Right ventricle myocardium inferior (tissue), 1 donor: ENCODE measurements around the gene PLEKHG1. TPM values are rescaled to one million over a fixed set of nuclear protein-coding genes. Genes with fewer than 3 reads are reported as not detected.

Source experiments
- ATAC-seq: fragments of 200-7000 bp; cut with Tn5 transposase; one replicate; pipeline ENCODE4 v1.9.1; 2020; ENCODE audit warnings: mild to moderate bottlenecking, moderate library complexity
- DNase-seq: peaks from one replicate; pipeline ENCODE4 v3.0.0; 2021; ENCODE audit errors: missing footprints
- intact Hi-C: fragments of 100-400 bp; cut with DNase I; formaldehyde crosslinking; loops from one replicate; pipeline ENCODE4 v1.11.0; 2022
- long read RNA-seq: library from polyadenylated mRNA; unstranded; transcript quantifications from one replicate; pipeline ENCODE4 v2.0.0, GENCODE V29; 2021
- total RNA-seq: library from RNA; stranded (reverse); fragmentation: NEBNext Ultra II Directional; extraction: Animal tissue kit (Norgen Biotek cat#: 25700); gene quantifications from one replicate; pipeline ENCODE4 v1.2.1, GENCODE V29; 2021
- donor health status: DM: no; HTN: yes; CAD: no; lungs with severe emphysema.

Gene PLEKHG1
- total RNA-seq: 10.2 TPM
- long read RNA-seq, partial matches to known transcripts: 1 of 3 reads
- long read RNA-seq, other reads (novel, unspliced or antisense): 2 of 3 reads

DNA sequence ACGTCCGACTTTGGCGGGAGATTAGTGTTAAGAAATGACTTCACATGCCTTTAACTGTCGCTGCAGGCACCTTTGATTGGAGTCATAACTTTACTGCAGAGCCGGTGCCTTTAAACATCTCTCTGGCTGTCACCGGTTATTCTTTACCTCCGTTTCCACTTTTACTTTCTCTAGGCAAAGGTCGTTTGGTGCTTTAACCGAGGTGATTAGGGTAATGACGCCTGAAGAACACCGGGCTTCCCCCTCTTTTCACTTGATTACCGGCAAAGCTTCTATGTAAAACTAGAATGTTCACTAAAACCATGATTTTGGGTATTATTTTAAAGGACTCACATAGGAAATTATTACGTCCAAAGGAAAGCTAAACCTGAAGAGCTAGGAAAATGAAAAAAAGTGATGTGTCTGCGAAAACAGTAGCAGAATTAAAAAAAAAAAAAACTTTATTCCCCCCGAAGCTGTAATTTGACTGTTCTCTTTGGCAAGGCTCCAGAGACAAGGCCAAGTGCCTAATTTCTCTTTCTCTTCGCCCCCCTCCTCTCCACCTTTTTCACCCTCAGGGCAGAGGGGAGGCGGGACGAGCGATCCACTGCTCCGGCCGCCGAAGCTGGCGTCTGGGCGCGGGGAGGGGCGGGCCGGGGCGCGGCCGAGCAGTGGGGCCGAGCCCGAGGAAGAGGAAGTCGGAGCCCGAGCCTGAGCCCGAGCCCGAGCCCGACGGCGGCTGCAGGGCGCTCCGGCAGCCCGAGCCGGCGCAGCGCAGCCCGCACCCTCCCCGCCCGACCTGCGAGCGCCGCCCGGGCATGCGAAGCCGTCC is at the start of gene PLEKHG1:
PLEKHG1 (plus strand) TSS at position 687 of the 811 bp plus-strand sequence. CDS start 133,797 bp downstream, outside the sequence.
- DNase-seq: peak; percentile 86
- ATAC-seq: peak; percentile 95
- intact Hi-C loops: loop anchor here (2.0 to 5.0 kb wide), 3 partner anchors 83 to 213 kb away; no protein-coding TSS in a partner anchor

DNA sequence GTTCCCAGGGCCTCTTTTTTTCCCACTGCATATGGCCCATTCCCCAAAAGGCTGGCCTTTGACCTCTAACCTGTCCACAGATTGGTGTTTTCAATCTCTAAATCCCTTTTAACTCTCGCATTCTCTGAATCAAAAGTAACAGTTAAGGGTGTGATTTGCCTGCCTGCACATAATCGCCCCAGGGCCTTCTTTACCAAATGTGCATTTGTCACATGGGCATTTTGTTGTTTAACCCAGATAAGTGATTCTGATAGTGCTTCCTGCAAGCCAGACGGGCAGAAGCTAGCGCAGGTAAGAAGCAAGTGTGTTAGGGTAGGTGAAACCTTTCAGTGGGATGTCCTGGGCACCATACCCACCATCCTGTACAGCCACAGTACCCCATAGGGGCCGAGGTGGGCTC is 49.4 kb upstream of the PLEKHG1 start:
- intact Hi-C loops: no loop called here
- ATAC-seq: no peak
- DNase-seq: no peak

DNA sequence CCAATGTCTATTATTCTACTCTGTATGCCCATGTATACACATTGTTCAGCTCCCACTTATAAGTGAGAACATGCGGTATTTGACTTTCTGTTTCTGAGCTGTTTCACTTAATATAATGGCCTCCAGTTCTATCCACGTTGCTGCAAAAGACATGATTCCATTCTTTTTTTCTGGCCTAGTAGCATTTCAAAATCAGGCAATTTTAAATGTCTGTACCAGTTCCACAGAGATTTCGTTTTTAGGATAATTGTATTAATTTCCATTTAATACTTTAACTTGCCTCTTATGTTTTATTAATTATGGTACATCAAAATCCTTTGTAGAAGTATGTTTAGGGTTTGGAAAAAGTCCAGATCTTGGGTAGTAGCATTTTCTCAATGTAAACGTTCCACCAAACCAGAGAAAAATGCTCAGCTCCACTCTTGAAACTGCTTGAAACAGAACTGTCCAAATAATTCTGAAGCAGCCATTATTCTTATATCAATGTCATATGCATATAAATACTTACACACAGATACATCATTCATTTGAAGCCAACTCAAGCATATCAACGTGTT is 42.6 kb upstream of the PLEKHG1 start:
- no peak for ATAC-seq
- intact Hi-C loops: no loop called here

DNA sequence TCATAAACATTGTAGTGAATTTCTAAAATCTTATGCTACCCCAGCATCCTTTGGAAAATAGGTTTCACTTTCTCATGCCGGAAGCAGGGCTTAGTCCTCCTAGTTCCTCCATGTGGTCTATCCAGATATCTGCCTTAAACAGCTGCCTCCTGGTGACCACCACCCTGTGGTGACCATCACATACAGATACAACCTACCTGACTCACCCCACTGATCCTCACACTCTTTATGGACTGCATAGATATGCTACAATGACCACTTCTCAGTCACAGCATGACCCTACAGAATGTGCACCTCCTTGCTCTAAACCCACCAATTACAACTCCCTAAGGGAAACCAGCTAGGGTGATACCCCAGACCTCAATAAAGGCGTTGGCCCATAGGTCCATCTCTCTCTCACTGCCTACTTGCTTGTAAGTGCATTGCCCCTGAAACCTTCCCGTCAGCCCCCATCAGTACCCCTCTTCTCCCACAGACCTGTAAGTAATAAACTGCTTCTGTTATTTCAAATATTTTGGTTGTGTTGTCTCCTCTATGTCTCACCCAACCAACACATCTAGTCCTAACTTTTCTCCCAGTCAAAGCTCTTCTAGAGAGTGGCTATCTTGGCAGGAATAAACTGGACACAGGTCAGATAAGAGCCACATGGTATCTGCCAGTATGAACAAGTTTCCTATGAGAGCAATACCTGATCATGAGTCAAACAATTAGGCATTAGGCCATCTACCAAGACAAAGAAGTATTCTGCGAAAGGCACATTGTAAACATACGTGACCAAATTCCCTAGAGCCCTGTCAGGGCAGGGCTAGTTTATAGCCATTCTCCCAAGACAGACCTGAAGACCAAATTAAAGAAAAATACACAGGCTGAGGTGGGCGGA is 39.4 kb upstream of the PLEKHG1 start:
- DNase-seq (no peak), ATAC-seq (no peak)
- intact Hi-C loops: loop anchor here (10.0 kb wide), 1 partner anchor 135 kb away; no protein-coding TSS in a partner anchor

More for the DNA sequence above, 42.6 kb upstream of the PLEKHG1 start:
- no peak for DNase-seq

DNA sequence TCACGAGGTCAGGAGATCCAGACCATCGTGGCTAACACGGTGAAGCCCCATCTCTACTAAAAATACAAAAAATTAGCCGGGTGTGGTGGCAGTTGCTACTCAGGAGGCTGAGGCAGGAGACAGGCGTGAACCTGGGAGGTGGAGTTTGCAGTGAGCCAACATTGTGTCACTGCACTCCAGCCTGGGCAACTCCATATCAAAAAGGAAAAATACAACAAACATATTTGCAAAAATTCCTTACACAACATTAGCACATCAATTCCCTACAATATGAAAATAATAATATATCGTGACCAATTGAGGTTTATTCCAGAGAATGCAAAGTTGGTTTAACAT is 38.8 kb upstream of the PLEKHG1 start:
- DNase-seq (no peak), ATAC-seq (no peak)
- intact Hi-C loops: loop anchor here (10.0 kb wide), 1 partner anchor 136 kb away; no protein-coding TSS in a partner anchor

DNA sequence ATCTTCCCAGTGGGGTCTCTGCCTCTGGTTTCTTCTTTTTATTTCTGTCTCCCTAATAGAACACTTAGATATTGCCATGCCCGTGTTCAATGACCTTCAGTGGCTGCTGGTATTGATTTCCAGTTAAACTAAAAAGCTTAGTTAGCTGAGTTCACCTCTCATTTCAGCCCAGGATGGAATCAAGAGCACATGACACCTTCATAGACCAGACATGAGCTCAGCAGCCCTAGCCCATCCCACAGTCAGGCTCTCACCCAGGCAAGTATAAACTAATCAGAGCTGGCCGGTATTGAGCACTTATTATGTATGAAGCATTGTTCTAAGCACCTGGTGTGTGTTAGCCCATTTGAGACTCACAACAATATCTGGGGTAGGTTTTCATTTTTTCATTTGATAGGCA is 33.7 kb upstream of the PLEKHG1 start:
- intact Hi-C loops: loop anchor here (10.0 kb wide), 1 partner anchor 141 kb away; no protein-coding TSS in a partner anchor
- ATAC-seq: no peak
- no peak for DNase-seq

DNA sequence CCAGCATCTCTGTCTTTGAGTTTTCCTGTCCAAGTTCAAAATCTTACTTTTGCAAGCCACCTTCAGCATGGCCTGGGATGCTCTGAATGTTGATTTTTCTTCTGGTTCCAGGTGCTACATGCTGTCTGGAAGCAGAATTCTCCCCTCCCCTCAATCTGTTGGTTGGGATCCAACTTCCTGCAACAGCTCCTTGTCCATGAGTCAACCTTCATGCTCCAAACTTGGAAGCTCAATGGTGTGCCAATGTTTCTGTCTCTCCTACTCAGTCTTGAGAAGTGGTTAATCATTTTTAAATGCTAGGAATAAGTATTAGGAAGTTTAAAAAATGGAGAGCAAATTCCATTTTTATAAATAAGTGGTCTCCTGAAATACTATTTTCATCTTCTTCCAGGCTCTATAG is 33.2 kb upstream of the PLEKHG1 start:
- DNase-seq (no peak), ATAC-seq (no peak)
- intact Hi-C loops: loop anchor here (10.0 kb wide), 1 partner anchor 142 kb away; no protein-coding TSS in a partner anchor

DNA sequence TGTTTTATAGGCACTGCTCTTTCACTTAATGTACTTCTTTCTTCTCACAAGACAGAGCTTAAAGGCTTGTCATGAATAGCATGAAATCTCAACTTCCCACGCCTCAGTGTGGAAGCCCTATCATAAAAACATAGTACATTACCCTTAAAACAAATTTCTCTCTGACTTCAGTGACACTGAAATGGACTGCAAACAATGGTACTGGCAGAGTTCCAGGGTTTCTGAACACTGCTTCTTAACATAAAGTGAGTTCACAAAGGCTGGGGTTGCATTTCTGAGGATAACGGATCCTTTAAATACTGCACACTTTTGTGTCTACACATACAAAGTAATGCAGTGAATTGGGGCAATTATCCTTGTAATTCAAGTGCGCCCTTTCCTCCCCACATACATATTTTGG is 32.3 kb upstream of the PLEKHG1 start:
- DNase-seq (no peak), ATAC-seq (no peak)
- intact Hi-C loops: loop anchor here (10.0 kb wide), 1 partner anchor 143 kb away; no protein-coding TSS in a partner anchor

DNA sequence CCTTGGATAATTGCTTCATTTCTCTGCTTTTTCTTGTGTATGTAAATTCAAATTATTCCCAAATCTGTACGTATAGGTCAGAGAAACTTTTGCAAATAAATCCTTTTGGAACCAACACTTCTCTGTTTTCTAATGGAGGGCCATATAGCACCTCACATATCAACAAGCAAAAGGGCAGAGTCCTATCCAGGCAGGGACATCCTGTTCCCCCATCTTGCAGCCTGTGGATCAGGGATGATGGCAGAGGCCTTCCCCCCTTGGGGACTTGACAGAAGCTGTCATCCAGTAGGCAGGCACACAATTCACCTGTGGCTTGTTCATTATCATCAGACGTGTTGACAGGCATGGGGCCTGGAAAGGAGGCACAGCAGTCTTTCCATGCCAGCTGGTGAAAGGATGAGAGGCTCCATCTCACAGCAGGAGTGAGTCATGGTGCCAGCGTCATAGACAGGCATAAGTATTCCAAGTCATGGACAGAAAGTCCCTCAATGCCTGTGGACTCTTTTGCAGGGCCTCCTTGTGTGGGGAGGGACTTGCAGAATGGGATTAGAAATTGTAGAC is 31.8 kb upstream of the PLEKHG1 start:
- DNase-seq (no peak), ATAC-seq (peak; percentile 93)

DNA sequence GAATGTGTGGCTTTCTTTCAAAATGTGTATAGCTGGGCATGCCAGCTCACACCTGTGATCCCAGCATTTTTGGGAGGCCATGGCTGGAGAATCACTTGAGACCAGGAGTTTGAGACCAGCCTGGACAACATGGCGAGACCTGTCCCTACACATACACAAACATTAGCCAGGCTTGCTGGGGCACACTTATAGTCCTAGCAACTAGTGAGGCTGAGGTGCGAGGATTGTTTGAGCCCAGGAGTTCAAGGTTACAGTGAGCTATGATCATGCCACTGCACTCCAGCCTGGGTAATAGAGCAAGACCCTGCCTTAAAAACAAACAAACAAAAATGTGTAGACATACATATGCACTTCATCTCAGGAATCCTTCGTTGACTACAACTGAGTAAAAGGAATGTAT is 31.1 kb upstream of the PLEKHG1 start:
- intact Hi-C loops: loop anchor here (10.0 kb wide), 1 partner anchor 144 kb away; no protein-coding TSS in a partner anchor
- no peak for ATAC-seq
- DNase-seq: no peak

More for the DNA sequence above, 31.8 kb upstream of the PLEKHG1 start:
- intact Hi-C loops: loop anchor here (10.0 kb wide), 1 partner anchor 143 kb away; no protein-coding TSS in a partner anchor

DNA sequence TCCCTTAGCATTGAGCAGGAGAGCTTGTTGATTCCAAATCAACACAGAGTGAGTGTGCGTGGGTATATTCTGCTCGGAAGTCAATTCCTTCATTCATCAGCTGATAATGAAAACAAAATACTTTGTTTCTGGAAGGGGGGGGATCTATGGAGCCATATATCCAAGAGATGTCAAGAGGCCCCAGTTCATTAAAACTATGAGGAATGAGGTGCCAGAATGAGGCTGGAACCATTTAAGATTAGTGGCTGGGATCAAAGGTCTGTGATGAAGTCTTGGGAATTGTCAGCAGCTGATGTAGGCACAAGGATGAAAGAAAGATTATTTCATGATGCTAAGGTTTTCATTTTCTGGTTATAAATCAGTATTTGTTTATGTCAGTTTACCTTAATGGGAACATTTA is 30.5 kb upstream of the PLEKHG1 start:
- intact Hi-C loops: loop anchor here (10.0 kb wide), 1 partner anchor 144 kb away; no protein-coding TSS in a partner anchor

DNA sequence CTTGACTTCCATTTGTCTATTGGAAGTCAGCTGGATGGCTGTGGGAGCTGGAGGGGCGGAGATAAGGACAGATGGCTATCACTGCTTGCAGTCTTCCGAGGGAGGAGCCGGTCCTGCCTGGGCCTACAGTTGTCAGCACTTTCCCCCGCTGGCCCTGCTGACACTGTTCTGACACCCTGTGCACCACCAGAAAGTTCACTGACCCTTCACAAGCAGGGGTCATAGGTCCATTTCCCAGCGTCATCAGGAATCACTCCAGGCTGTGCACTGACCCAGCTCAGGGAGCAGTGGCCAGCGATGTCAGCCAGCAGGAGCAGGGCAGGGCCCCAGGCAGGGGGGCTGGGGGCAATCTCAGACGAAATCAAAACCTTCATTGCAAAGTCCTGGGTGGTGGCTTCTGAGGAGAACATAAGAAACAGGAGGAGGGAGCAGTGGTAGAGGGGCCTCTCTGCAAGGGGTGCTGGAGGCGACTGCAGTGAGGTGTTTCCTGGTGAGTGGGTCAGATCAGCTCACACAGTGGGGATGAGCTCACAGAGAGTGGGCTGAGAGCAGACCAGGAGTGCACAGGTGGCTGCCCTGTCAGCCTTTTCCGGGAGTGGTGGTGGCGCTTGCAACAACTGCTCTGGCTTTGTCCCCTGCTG is 26.5 kb upstream of the PLEKHG1 start:
- intact Hi-C loops: no loop called here
- ATAC-seq: no peak

More for the DNA sequence above, 30.5 kb upstream of the PLEKHG1 start:
- ATAC-seq (no peak), DNase-seq (no peak)

DNA sequence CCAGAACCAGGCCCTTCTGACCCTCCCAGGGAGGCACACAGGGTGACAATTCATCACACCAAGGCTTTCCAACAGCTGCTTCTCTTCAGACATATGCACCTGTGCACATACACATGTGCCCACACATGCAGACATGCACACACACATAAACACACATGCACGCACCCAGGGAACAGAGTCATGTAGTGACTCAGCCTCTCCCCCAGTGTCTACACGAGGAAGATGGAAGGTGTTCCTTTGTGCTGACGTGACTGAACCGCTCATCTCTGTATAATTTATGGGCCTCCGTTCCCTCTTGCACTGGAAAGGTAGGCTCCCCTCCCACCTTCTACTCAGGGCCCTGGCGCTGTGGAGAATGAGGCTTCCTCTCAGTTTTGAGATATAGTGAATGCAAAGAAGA is 23.8 kb upstream of the PLEKHG1 start:
- intact Hi-C loops: no loop called here
- ATAC-seq (no peak), DNase-seq (no peak)

More for the DNA sequence above, 26.5 kb upstream of the PLEKHG1 start:
- DNase-seq: no peak

DNA sequence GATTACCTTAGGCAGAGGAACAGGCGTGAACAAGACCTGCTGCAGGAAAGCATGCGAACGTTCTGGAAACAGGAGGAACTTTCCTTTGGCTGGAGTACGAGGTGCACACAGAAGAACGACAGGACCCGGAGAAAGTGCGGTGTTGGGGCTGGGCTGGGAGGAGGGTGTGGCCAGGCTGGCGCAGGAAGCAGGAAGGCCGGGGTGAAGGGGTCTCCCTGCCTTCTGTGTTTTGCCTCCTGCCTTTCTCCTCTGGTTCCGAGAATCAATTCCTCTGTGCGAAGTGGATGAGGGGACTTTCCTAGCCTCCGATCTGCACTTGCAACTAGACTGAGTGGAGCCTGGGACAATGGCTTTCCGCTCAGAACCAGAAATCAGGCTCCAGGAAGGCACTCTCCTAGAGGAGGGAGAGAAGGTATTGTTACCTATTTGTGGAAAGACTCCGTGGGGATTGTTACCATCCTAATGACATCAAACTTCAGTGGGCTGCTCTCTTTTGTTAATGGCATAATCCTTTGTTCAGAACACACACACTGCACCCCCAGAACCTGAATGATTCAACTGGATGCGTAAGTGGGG is 22.9 kb upstream of the PLEKHG1 start:
- ATAC-seq (no peak), DNase-seq (no peak)
- intact Hi-C loops: no loop called here

DNA sequence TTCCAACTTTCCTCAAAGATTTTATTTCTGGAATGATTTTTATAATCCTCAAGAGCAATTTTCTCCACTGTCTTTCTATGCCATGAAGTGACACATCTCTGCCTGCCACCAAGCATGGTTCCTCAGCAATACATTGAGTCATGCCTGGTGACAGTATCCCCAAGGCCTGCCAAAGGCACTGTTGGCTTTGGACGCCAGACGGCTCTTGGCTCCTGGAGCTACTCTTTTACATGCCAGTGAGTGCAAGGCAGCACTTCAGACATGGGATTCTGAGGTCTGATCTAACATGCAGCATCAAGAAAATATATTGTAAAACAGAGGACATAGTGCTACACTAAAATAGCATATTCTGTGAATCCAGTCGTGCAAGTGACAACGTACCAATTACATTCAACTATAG is 20.1 kb upstream of the PLEKHG1 start:
- intact Hi-C loops: no loop called here
- ATAC-seq (peak; percentile 81), DNase-seq (no peak)

DNA sequence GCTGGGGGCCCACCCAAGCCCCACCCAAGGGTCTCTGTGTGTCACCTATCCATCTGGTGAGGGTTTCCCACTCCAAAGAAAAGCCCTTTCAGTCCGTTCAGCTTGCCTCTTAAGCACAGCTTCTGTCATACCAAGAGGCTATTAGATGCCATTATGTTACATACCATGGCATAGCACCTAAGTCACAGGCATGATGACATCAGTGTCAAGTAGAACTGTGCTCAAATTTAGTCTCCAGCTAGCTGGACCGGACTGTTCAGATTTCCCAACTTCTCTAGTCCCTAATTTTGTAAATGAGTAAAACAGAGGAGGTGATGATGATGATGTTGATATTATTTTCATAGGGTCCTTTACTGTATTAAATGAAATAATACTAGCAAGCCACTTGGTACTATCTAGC is 19.2 kb upstream of the PLEKHG1 start:
- ATAC-seq (no peak), DNase-seq (no peak)
- intact Hi-C loops: no loop called here

DNA sequence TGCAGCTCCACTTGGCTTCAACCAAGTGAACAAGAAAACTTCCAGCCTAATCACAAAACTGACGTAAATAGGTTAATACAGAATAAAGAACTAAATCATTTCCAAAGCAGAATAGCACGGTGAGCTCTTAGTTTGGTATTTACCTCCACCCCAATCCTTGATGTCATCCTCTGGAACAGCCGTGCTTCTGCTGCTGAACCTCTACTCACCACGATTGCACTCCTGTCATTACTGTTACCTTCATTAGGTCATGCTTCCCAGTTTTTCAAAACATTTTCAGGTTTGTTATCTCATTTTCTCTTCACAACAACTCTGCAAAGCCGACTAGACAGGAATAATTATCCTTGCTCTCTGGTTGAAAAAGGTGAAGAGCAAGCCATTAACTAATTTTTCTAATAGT is 15.6 kb upstream of the PLEKHG1 start:
- ATAC-seq (no peak), DNase-seq (no peak)
- intact Hi-C loops: no loop called here

DNA sequence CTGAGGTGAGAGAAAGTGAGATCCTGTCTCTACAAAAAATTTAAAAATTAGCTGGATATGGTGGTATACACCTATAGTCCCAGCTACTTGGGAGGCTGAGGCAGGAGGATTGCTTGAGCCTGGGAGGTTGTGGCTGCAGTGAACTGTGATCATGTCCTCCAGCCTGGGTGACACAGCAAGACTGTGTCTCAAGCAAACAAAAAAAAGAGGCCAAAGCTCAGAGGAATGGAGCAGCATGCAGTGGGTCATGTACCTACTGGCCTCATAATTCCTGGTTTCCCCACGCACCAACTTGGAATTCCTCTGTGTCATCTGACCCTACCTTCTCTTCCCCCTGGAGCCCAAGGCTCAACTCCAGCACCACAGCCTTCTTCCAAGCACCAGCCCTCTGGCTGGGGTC is 15.1 kb upstream of the PLEKHG1 start:
- intact Hi-C loops: no loop called here
- DNase-seq (no peak), ATAC-seq (no peak)
